HPDE6-E6E7 (cell line): Measurements from ENCODE around the gene ZAP70.
"Not testable (repeated sequence)": the region's sequence is repeated elsewhere in the genome, so short reads cannot be mapped to it uniquely, and the experiment has no call there.

ENCODE experiments used
- DNase-seq: peaks from one replicate; pipeline ENCODE4 v3.0.0; 2011; ENCODE audit warnings: missing footprints; ENCODE audit errors: extremely low spot score

ZAP70 gene

DNA sequence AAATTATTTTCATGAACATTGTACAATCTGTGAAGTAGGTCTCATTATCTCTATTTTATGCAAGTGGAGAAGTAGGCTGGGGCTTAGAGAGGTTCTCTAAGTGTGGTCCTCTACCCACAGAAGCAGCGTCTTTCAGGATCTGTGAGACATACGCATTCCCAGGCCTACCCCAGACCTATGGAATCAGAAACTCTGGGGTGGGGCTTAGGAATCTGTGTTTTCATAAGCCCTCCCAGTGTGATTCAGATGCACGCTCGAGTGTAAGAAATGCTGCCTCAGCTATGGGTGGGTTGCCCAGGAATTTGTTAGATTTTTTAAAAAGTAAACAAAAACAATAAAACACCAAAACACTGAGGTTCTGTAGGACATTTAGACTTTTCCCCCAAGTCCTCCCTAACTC is 14.8 kb upstream of the ZAP70 start:
- no peak for DNase-seq

DNA sequence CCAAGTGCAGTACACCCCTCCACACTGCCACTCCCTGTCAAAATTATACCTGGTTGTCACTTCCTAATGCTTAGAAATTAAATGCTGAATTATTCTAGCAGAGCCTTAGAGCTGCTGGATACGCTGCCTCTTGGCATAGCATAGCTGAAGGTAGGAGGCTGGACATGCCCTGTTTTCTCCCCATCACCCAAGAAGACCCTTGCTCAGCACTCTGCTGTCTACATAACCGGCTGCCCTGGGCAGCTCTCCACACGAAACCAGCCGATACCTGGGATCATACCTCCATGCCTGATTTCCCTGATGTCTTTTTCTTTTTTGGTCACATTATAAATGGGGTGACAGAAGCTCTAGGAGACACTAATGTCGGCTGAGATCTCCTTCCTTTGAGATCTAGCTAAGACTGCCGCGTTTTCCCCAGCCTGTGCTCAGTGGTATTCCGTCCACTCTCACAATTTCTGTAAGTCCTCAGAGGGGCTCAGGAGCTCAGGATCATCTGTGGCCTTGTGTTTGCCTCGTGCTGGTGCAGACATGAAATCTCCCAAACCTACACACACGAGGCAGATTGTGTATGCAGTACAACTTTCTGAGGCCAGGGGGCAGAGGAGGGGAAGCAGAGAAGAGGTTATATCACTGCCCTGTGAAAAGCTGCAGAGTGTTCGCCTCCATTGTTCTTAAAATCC is 13.5 kb upstream of the ZAP70 start:
- peak; percentile 52 for DNase-seq

DNA sequence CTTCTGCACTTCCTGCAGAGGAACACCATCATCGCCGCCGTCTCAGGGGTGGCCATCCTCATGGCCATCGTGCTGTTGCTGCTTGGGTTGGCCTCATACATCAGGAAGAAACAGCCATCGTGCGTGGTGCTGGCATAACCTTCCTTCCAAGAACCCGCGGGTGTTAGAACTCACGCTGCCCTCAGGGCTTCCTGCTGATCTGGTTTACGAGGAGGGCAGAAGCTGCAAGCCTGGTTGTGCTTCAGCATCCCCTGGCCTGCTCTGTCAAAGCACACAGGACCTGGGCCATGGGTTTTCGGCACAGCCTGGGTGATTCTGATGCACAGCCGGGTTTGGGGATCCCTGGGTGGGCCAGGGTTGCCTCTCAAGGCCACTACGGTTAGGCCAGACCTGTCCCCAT is 12.2 kb upstream of the ZAP70 start:
- no peak for DNase-seq

DNA sequence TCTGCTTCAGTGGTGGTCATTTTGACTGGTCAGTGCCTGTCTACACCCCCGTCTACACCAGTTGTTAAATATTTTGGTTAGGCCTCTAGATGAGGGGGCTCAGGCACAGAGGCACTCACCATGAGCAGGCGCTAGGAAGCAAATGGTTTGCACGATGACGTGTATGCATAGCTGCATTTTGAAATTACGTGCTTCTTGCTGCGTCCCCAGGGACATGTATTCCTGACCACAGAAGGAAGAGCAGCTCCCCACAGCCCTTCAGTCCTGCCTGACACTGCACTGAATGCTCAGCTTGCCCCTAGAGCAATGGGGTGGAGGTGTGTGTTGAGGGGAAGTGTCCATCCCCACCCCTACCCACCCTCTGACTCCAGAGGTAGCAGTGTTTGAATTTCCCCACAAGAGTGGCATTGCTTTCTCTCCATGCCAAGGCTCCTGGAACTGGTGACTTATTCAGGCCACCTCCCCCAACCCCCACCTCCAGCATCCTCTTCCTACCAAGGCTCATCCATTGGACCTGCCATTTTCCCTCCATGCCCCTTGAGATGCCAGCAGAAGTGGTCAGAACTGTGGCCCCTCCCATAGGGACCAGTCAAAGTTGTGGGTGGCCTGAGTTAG is 11.4 kb upstream of the ZAP70 start:
- DNase-seq: no peak

DNA sequence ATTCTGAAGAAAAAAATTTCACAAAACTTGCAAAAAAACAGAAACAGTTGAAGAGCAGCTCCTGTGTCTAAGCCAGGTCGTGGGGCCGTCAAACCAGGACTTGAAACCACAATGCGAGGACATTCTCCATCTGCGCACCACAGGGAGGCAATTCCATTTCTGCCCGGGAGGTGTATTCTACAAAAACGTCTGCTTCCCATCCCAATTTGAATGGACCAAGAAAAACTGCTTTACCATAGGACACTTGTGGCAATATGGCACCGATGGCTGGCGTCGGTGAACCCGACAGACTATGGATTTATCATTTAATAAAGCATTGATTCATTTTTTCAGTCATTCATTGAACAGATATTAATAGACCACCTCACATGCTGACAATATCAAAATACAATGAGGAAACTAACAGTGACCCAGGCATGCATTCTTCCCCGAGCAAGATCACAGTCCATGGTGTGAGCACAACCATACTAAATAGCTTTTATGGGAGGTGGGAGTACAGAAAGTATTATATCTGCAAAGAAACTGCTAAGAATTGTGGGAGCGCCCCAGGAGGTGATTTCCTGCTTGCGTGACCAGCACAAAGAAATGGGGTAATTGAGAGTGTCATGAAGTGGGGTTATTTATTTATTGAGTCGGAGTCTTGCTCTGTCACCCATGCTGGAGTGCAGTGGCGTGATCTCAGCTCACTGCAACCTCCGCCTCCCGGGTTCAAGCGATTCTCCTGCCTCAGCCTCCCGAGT is 10.5 kb upstream of the ZAP70 start:
- no peak for DNase-seq

DNA sequence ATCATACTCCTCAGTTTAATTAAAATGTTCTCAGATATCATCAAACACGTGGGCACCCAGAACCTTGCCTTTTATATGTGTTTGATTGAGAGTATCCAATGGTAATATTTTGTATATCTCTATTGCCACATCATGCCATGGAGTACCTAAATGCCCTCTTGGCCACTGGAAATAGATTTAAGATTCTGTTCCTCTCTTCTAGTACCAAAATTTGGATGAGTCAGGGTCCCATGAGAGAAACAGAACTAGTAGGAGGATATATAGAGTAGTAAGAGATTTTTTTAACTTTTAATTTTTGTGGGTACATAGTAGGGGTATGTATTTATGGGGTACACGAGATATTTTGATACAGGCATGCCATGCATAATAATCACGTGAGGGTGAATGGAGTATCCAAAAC is 9.6 kb upstream of the ZAP70 start:
- DNase-seq: no peak

DNA sequence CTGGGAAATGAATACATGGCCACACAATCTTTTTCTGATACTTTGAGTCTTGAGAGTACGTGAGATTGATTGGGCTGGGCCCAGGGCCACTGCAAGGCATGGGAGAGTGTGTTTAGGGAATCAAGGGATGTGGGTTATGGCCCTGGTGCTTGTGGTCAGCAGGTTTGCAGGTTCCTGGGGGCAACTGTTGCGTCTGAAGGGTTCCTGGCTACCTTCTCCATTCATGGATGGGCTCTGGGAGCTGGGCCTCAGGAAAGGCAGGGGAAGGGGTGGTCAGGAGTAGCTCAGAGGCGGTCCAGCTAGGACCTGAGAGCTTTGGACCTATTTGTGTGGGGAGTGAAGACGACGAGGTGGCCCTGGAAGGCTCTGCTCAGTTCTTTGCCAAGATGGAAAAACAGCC is 8.4 kb upstream of the ZAP70 start:
- DNase-seq: no peak

DNA sequence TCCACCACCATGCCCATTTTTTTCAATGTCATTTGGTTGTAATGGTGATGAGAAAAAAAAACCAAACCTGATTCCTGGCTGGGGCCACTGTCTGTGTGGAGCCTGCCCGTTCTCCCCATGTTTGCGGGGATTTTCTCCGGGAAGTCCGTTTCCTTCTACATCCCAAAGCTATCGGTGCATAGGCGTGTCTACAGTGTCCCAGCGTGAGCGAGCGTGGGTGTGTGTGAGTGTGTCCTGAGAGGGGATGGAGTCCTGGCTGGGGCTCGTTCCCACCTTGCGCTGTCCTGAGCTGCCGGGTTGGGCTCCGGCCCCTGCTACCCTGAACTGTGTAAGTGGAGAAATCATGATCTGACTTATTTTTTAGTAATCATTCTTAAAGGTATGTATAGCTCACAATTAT is 7.3 kb upstream of the ZAP70 start:
- DNase-seq: no peak

DNA sequence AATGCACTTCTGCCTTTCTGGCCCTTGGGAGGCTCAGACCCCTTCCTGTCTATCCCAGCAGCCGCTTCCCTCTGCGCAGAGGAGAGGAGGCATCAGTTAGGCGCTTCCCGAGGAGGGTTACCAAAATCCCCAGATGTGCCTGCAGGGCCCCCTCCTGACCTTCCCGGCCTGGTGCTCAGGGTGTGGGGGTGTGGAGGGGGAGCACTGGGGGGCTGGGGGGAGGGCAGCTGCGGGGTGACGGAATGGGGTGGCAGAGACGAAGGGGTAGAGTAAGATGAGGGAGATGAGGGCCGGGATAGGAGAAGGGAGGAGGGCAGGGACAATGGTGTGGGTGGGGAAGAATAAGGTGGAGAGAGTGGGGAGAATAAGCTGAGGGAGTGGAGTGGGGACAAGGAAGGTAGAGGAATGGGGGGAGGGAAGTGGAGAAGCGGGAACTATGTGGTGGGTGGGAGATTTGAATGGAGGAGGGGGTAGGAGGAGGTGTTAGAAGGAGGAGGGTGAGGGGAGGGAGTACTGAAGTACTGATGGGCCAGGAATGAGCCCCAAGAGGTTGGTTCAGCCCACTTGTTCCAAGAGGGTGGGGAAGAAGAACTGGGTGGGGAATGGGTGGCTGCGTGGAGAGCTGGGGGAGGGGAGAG is 6.5 kb upstream of the ZAP70 start:
- no peak for DNase-seq

DNA sequence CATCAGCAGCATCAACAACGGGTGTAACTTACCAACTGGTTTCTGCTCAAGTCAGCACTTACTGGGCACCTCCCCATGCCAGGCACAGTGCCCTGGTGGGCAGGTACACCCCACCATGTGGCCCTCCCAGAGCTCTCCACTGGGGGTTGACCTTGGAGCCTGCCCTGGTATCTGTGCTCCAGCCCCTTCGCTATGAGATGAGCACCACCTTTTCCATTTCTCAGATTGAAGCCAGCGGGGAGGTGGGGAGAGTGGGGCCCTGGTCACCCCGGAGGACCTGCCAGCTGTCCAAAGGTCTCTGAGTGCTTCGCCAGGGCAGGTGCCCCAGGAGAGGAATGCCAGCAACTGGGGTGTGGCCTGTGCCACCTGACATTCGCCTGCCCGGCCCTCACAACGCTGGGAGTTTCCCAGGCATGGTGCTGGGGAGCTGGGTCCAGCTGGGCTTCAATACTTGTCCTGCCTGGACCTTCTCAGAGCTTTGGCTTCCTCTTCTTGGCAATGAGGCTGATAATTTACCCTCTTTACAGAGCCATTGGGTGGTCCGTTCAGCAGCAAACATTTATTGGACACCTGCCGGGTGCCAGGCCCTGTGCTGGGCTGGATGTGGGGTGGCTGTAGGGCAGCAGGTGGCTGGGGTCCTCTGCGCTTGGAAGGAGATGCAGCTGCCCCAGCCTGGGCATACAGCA is 5.9 kb upstream of the ZAP70 start:
- DNase-seq: no peak

DNA sequence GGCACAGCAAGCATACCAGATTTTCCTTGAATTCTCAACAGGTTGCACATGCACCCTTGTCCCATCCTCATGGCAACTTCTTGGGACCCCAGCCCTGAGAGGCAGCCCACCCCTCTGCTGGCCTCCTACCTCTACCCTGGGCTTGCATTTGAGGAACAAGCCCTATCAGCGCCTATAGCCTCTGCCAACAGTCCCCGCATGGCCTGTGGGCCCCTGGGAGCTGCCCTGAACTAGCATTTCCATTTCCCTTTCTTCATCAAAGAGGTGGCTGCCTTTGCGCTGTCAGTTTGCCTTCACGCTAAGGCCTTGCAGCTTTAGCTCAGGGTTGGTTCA is 5.4 kb upstream of the ZAP70 start:
- no peak for DNase-seq

DNA sequence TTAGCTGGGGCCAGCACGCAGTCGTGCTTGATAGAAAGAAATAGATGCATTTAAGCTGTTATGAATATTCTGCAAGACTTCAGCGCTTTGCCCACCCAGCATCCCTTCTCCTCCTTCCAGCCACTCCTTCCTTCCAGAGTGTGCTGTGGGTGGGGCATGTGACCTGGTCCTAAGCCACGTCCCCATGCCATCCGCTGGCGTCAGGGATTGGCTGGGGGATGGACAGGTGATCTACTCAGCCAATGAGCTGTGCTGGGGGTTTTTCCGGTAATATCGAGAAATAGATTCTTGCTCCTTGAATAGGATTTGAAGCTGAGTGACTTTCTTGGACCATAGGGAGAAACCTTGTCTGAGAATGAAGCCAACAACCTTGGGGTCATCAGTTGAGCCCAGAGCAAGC is 4.8 kb upstream of the ZAP70 start:
- no peak for DNase-seq

DNA sequence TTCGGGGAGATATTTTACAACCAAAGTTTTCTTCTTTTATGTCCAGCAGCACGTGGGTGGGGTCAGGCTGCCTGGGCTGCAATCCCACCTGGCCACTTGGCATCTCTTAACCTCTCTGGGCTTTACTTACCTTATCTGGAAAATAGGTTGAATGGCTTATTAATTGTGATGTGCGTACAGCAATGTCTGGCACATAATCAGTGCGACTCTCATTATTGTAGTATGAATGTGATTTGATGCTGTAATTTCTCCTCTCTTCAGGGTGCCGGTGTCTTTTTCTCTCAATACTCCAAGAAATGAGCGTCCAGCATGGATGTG is 2.0 kb upstream of the ZAP70 start:
- DNase-seq: no peak

DNA sequence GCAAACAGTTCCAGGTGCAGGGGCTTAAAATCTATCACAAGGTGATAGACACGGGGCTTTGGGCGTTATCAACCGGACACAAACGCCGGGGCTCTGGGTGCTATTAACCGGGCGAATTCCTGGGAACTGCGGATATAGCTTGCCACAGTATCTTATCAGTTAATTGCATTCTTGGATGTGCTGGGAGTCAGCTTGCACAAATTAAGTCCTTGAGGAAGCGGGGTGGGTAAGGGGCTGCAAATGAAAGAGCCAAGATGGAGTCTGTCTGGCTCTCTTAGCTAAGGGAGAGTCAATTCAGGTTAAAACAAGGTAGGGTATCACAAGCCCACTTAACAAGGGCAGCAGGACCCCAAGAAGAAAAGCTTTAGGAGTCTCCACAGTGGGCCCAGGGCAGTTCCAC is 1.2 kb upstream of the ZAP70 start:
- not testable (repeated sequence) for DNase-seq

DNA sequence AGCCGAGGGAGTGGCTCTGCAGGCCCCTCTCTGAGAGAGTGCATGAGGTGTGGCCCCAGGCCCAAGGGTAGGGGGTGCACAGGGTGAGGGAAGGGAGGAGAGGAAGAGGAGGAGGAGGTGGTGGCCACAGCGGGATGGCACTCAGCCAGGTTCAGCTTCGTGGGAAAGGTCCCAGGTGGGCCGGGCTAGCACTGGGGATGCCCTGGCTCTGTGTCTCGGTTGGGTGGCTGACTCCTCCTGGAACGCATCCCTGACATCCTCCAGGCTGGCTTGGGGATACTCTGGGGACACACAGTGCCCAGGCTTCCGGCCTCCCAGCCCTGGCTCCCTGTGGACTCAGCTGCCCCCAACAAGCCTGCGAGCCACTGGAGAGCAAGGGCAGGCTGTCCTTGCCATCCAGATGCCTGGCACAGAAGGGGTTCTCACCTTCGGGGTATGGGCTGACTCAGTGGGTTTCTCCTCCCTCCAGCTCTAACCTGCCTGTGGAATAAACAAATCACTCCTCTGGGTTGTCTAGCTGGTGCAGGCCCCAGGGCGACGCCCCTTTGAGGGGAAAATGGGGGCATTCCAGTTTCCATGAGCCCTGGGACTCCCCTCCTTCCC is 582 bp upstream of the ZAP70 start:
- DNase-seq: no peak

DNA sequence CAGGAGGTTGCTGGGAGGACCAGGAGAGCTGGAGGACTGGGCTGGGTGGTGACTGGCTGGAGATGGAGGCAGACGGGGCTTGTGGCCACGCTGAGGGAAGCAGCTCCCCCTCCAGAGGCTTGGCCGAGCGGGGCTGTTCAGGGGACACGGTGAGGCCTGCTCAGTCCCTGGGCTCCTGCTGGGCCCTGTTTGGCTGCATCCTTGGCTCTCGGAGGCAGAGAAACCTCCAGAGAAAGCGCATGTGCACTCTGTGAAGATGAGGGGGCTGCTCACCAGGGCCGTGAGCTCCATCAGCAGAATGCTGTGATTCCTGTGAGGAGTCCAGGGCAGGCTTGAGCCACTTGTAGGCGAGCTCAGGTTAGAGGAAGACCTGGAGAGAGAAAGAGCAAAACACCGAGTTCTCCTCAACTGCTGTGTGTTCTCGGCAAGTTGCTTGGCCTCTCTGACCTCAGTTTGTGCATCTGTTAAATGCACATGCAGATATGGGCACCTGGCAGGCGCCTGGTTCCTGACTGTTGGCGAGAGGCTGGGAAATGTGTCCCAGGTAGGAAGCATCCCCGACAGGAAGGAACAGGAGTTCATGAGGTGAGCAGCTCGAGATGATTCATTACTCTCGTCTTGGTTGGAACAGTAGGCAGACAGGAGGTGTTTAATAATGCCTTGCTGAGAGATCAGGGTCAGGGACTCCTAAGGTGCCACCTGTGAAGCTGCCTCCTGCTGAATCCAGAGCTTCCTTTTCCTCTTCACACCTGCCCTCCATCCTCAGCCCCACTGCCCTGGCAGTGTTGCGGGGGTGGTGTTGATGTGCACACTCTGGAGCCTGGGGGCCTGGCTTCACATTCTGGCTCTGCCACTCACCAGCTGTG is 941 bp downstream of the ZAP70 start:
- DNase-seq: no peak

DNA sequence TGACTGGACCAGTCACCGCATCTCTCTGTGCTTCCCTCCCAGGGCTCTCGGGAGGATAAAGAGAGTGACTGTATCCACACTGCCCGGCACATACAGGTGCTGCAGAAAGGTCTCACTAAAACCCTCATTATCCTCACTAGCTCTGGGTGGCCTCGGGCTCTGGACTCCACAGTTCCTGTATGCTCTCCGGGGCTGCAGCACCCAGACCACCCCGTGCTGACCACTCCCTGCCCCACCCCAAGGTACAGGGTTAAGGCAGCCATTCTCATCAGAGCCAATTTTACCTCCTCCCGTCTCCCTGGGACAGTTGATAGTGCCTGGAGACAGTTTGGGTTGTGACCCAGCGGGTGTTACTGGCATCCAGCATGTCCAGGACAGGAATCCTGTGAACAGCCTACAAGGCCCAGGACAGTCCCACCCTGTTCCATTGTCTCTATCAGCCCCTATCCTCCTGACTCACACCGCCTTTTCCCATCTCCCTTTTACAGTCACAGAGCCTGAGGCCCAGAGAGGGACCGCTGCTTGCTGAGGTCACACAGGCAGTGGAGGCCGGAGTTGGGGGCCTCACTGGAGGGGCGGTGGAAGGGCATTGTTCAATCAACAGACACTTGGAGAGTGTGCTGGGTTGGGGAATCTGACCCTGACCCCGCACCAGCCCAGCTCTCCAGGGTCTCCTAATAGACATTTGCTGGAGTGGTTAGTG is 1.7 kb downstream of the ZAP70 start:
- DNase-seq: no peak

DNA sequence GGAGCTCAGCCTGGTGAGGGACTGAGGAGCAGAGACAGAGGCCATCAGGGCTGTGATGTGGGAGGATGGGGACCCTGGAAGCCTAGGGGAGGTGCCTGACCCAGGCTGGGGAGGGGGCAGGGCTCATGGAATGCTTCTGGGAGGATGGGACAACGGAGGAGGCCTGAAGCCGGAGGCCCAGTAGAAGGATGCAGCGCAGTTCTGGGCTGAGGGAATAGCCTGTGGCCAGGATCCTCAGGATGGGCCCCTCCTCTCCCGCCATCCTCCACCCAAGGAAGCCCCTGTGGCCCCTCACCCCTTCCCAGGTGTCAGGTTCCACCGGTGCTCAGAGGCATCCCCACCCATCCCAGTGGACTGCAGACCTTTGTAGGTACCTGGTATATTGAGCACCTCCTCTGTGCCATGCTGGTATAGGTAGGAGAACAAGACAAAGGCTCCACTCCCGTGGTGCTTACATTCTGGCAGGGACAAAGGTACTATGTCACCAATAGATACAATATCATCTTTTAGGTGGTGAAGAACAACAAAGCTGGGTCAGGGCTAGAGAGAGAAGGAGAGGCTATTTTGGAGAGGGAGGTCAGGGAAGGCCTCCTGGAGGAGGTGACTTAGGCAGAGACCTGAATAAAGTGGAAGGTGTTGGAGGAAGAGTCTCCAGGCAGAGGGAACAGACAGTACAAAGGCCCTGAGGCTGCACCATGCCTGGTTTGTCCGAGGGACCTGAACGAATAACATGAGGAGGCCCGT is 2.7 kb downstream of the ZAP70 start:
- DNase-seq: no peak

DNA sequence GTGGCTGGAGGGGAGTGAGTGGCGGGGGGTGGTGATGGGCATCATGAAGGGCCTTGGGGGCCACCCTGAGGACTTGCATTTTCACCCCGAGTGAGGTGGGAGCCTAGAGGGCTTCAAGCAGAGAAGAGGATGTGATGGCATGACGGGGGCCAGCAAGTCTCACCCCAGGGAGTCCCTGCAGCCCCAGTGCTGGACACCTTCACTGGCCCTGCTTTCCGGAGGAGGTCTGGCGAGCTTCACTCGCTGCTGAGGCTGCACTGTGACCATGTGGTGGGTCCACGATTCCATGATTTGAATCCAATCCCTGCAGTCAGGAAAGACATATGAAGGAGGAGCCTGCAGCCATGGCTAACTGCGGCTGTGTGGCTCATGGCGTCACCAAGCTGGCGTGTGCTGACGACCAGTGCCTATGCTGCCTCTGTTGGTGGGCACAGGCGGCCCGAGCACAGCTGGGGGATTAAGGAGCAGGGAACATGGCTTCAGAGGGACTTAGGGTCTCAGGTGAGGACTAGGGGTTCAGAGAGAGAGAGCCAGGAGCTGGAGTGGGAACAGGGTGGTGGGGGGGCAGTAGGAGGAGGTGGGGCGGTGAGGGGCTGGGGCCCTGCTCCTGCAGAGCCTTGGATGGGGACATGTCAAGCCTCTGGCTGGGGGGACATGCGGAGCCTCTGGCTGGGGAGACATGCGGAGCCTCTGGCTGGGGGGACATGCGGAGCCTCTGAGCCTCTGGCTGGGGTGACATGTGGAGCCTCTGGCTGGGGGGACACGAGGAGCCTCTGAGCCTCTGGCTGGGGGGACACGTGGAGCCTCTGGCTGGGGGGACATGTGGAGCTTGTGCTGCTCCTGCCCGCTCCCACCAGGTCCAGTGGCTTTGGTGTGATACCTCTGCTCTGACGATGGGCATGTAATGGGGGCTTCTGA is 3.6 kb downstream of the ZAP70 start:
- DNase-seq: no peak
